HepG2 (cell line): ENCODE data around the gene RANBP6. TPM values are rescaled to one million over a fixed set of nuclear protein-coding genes. Genes with fewer than 3 reads are reported as not detected.

Source experiments
- BCL6 ChIP-seq: IDR thresholded peaks from 2 replicates; pipeline ENCODE4 v1.6.1; 2016; ENCODE audit warnings: missing genetic modification reagents, missing compliant biosample characterization
- HMGXB3 ChIP-seq: sonication (generic); formaldehyde crosslinking; IDR thresholded peaks from 2 replicates; pipeline ENCODE4 v1.4.0; 2020; ENCODE audit warnings: missing genetic modification reagents, borderline replicate concordance
- KIAA2018 ChIP-seq: sonication (generic); formaldehyde crosslinking; IDR thresholded peaks from 2 replicates; pipeline ENCODE4 v1.5.0; 2020; ENCODE audit warnings: mild to moderate bottlenecking, missing genetic modification reagents, borderline replicate concordance
- KMT2A ChIP-seq: sonication (generic); formaldehyde crosslinking; IDR thresholded peaks from 2 replicates; pipeline ENCODE4 v1.4.0; 2020; ENCODE audit warnings: missing genetic modification reagents
- TBX3 ChIP-seq: fragments of 450-650 bp; IDR thresholded peaks from 2 replicates; pipeline ENCODE4 v1.6.1; 2017; ENCODE audit warnings: antibody characterized with exemption, mild to moderate bottlenecking, inconsistent platforms, borderline replicate concordance
- TEAD2 ChIP-seq: sonication (generic); formaldehyde crosslinking; IDR thresholded peaks from 2 replicates; pipeline ENCODE4 v1.9.0; 2021; ENCODE audit warnings: missing genetic modification reagents
- ZNF121 ChIP-seq: sonication (generic); formaldehyde crosslinking; IDR thresholded peaks from 2 replicates; pipeline ENCODE4 v1.5.0; 2020; ENCODE audit warnings: mild to moderate bottlenecking, missing genetic modification reagents
- ZNF335 ChIP-seq: sonication (generic); formaldehyde crosslinking; IDR thresholded peaks from 2 replicates; pipeline ENCODE4 v1.4.0; 2020; ENCODE audit warnings: missing genetic modification reagents
- ZNF562 ChIP-seq: sonication (generic); formaldehyde crosslinking; IDR thresholded peaks from 2 replicates; pipeline ENCODE4 v1.8.0; 2022; ENCODE audit warnings: missing genetic modification reagents, borderline replicate concordance
- polyA plus RNA-seq, 8 experiments: library from polyadenylated mRNA; depleted of rRNA in 3 of 8; stranded (reverse) in 7 of 8; unstranded in 1 of 8; fragments of >200 nt; fragmentation: Illumina TruSeq in 4 of 8; extraction: Trizol in 4 of 8; gene quantifications; 2 replicates each; pipeline versions ENCODE4 v1.2.1 to v1.2.3, GENCODE V29; 2011 to 2016; ENCODE audit warnings: low read depth in 4 of 8, missing spikeins in 1 of 8, mixed read lengths in 1 of 8; ENCODE audit not compliant: insufficient read depth in 1 of 8
- total RNA-seq, 5 experiments: library from RNA; depleted of rRNA; stranded (reverse); fragments of >200 nt; fragmentation: Illumina TruSeq; extraction: Trizol; gene quantifications; 2 replicates each; pipeline ENCODE4 v1.2.3, GENCODE V29; 2016; ENCODE audit warnings: low read depth in 1 of 5

The RANBP6 gene
- total and polyA plus RNA-seq, 2 of the 13 experiments (the other 11 are each of a cell fraction or from before 2014, with no cell fraction given) = 7.5 to 26.0 TPM

- TF ChIP-seq HMGXB3 (CRISPR knock-in tag) (0 out of 2 replicates have a peak, but pooled peaks have one; percentile 45), KIAA2018 (no peak), ZNF121 (CRISPR knock-in tag) (no peak), TEAD2 (CRISPR knock-in tag) (no peak), ZNF562 (CRISPR knock-in tag) (no peak), ZNF335 (peak; percentile 67; the same call in 1 of the 2 replicates), TBX3 (no peak), KMT2A (peak; percentile 91), BCL6 (CRISPR knock-in tag) (peak; percentile 36; the same call in 1 of the 2 replicates)
These were observed at the start of gene RANBP6 (continued) for GRCh38 chr9:6015278-6016157.
